Astrocyte (in vitro differentiated cells and primary cell): ENCODE data around the gene CMIP.

Source experiments
- EZH2 ChIP-seq: IDR thresholded peaks from 2 replicates; pipeline ENCODE4 v1.6.1; 2012; ENCODE audit warnings: mild to moderate bottlenecking, low read length, inconsistent platforms; ENCODE audit not compliant: insufficient read depth
- TF ChIP-seq, protein P1 (sequence below): IDR thresholded peaks from 2 replicates; pipeline ENCODE4 v1.5.1; 2011; ENCODE audit warnings: low read depth, mild to moderate bottlenecking, inconsistent platforms, low read length, moderate library complexity; ENCODE audit not compliant: insufficient read depth

GRCh38 chr16:81473969-81474959 is 29.7 kb downstream of the CMIP start:
- TF ChIP-seq, protein P1, sequence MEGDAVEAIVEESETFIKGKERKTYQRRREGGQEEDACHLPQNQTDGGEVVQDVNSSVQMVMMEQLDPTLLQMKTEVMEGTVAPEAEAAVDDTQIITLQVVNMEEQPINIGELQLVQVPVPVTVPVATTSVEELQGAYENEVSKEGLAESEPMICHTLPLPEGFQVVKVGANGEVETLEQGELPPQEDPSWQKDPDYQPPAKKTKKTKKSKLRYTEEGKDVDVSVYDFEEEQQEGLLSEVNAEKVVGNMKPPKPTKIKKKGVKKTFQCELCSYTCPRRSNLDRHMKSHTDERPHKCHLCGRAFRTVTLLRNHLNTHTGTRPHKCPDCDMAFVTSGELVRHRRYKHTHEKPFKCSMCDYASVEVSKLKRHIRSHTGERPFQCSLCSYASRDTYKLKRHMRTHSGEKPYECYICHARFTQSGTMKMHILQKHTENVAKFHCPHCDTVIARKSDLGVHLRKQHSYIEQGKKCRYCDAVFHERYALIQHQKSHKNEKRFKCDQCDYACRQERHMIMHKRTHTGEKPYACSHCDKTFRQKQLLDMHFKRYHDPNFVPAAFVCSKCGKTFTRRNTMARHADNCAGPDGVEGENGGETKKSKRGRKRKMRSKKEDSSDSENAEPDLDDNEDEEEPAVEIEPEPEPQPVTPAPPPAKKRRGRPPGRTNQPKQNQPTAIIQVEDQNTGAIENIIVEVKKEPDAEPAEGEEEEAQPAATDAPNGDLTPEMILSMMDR = no peak
- TF ChIP-seq EZH2 = no peak
